Epithelial cell of prostate (primary cell): Measurements from ENCODE around the gene ZNF783.
"Not testable (repeated sequence)": the region's sequence is repeated elsewhere in the genome, so short reads cannot be mapped to it uniquely, and the experiment has no call there.

Experiments
- DNase-seq: peaks from one replicate; pipeline ENCODE4 v3.0.0-alpha.2; 2011; ENCODE audit warnings: low read depth, low spot score
- H3K27ac ChIP-seq: fragments of 450-650 bp; 2 replicates; pipeline ENCODE4 v1.5.1; 2017; ENCODE audit warnings: mild to moderate bottlenecking

Gene ZNF783

DNA sequence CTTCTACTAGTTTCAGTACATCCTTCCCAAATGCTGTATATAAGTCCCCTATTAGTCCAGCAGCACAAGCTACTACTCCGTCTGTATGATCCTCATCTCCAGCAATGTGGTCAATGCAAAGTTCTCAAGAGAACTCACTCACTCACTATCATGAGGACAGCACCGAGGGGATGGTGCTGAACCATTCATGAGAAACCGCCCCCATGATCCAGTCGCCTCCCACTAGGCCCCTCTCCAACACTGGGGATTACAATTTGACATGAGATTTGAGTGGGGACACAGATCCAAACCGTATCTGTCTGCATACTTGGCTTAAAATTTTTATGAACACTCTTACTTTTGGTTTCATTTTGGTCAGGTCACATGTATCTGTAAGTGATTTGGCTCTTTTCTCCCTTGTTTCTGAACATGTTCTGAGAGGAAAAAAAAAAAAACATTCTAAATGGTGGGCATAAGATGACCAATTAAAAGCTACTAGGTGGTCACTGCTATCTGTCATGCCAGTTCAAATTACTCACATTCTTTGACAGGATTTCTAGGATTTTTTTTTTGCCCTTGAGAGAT, 60.1 kb downstream of the ZNF783 start:
- DNase-seq = no peak
- no peak overlapping the region for H3K27ac ChIP-seq

DNA sequence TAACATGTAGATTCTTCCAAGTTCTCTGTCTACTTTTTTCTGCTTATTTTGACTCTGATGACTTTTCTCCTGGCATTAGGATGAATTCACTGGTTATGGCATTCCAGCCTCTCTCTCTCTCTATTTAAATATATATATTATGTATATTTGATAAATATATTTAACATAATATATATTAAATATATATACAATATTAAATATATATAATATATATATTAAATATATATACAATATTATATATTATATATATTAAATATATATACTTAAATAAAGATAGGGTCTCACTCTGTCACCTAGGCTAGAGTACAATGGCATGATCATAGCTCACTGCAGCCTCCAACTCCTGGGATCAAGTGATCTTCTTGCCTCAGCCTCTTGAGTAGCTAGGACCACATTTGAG, 60.7 kb downstream of the ZNF783 start:
- DNase-seq = no peak
- no peak overlapping the region for H3K27ac ChIP-seq

DNA sequence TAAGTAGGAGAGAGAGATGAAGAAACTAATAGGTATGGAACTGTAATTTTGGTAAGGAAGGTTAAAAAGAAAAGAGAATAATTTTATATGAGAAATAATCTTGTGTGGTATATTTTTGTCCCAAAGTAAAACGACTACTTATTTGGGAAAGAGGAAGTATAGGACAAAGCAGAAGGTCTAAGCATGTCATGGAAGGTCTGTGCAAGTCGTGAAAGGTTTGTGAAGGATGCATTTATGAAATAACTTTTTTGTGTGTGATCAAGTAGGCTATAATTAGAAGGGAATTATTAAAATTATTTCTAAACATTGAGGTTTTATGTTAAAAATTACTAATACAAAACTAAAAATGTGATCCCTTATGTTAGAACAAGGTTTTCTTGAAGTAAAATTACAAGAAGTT, 63.3 kb downstream of the ZNF783 start:
- H3K27ac ChIP-seq = no peak overlapping the region
- no peak for DNase-seq

DNA sequence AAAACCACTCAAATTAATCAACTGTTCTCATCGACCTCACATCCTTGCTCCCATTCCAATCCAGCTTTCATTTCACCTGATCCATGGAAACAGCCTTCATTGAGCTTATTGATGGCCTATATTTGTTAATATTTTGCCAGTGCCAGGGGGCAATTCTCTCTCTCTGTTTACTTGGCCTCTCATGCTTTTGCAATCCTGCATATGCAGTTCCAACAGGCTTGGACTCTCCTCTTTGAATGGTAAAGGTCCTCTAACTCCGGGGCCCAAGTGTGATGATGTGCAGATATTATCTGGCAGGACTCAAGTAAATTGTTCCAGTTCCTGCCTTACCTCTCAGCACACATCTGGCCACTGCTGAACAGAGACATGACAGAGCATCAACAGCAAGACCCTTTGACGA, 67.3 kb downstream of the ZNF783 start:
- DNase-seq = no peak
- no peak overlapping the region for H3K27ac ChIP-seq

DNA sequence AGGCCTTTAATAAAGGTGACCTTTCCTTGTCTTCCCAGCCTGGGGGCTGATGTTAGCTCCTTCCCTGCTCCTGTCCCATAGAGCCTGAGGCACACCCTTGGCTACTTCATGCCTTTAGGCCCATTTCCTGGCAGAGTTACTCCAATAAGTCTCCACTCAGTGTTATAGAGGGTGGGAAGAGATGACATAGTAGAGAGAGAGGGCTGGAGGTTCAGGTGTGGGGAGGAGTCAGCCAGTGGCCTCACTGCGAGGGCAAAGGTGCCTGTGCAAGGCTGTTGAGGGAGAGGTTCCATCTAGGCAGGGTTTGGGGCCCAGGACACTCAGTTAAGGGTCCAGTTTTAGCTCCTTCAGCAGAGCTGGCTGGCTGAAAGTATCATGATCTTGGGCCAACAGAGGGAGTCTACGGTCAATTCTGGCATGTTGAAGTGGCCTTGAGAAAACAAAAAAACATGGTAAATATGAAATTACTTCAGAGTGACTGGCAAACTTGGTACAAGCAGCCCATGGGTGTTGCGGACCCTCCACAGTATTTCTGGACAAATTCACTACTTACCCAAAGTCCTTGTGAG, 67.9 kb downstream of the ZNF783 start:
- H3K27ac ChIP-seq = no peak overlapping the region
- no peak for DNase-seq

DNA sequence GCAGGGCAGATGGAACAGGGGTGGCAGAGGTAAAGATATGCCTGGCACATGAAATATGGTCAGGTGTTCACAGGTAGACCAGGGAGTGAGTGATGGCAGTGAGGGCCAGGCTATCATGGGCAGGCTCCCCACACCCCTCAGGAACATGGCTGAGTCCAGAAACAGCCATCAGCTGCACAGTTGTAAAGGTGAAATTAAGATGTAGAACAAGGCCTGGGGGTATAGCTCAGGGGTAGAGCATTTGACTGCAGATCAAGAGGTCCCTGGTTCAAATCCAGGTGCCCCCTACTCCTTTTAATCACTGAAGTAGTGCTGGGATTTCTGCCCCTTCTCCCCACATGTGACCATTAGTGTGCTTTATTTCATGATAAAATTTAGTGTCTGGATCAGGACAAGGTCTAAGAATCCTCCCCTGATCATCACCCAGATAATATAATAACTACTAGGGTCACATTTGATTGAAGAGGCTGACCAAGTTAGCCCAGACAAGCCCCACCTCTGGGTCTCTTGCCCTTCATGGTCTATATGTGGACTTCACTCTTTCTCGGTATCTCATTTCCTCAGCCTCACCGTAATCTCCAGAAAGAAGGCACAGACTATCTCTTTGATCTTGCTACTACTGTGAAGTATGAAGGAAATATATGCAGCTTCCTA, 69.0 kb downstream of the ZNF783 start:
- H3K27ac ChIP-seq = no peak overlapping the region
- no peak for DNase-seq

DNA sequence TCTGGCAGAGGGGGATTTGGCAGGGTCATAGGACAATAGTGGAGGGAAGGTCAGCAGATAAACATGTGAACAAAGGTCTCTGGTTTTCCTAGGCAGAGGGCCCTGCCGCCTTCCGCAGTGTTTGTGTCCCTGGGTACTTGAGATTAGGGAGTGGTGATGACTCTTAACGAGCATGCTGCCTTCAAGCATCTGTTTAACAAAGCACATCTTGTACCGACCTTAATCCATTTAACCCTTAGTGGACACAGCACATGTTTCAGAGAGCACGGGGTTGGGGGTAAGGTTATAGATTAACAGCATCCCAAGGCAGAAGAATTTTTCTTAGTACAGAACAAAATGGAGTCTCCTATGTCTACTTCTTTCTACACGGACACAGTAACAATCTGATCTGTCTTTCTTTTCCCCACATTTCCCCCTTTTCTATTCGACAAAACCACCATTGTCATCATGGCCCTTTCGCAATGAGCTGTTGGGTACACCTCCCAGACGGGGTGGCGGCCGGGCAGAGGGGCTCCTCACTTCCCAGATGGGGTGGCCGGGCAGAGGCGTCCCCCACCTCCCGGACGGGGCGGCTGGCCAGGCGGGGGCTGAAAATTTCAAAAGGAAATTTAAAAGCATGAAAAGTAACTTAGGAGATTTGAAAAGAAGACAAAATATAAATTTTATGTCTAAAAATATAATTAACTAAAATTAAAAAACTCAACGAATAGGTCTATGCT, 70.8 kb downstream of the ZNF783 start:
- H3K27ac ChIP-seq, DNase-seq: not testable (repeated sequence)

DNA sequence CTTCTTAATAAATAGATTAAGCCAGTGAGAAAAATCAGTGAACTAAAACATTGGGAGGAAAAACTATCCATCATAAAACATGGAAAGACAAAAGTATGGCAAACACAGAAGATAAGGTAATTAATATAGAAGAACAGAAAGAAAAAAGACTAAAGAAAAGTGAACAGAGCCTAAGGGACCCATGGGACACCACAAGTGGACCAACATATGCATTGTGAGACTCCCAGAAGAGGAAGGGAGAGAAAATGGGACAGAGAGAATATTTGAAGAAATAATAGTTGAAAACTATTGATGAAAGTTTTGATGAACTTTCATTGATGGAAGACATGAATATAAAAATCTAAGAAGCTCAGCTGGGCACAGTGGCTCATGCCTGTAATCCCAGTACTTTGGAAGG, 71.3 kb downstream of the ZNF783 start:
- no peak overlapping the region for H3K27ac ChIP-seq
- DNase-seq = no peak

DNA sequence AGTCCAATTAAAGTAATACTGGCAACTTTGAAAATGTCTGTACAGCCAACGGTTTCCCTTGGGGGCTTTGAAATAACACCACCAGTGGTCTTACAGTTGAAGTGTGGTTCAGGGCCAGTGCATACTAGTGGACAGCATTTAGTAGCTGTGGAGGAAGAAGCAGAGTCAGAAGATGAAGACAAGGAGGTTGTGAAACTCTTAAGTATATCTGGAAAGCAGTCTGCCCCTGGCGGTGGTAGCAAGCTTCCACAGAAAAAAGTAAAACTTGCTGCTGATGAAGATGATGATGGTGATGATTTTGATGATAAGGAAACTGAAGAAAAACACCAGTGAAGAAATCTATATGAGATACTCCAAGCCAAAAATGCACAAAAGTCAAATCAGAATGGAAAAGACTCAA, 72.2 kb downstream of the ZNF783 start:
- DNase-seq = no peak
- H3K27ac ChIP-seq = no peak overlapping the region
